ENCODE data around the gene TUBB1. TPM values are rescaled to one million over a fixed set of nuclear protein-coding genes. Genes with fewer than 3 reads are reported as not detected.

The TUBB1 gene
- polyA plus RNA-seq, 1 experiment = 0.01 TPM

DNA sequence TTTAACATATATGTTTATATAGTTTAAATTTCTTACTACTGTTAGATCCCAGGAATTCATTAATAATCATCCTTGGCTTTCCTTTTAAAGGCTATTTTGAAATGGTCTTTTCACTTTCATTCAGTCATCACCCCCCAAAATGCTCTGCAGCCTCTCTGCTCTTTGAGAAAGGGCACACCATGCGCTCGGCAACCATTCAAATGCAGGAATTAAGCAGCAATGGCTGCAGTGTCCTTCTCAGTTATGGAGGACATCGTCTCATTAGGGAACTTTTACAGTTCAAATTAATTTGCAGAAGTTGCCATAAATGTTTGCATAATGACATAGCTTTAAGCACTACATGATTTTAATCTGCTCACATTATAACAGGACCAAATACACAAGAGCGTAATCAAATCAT, 6.3 kb downstream of the TUBB1 start:
- CTCF ChIA-PET = no interaction called here
- H3K36me3 ChIP-seq (ENCODE audit: control insufficient read depth, insufficient read depth, low read length) = peaks cover 15% of the 10 kb centered on the region
- POLR2A ChIA-PET = no interaction called here

DNA sequence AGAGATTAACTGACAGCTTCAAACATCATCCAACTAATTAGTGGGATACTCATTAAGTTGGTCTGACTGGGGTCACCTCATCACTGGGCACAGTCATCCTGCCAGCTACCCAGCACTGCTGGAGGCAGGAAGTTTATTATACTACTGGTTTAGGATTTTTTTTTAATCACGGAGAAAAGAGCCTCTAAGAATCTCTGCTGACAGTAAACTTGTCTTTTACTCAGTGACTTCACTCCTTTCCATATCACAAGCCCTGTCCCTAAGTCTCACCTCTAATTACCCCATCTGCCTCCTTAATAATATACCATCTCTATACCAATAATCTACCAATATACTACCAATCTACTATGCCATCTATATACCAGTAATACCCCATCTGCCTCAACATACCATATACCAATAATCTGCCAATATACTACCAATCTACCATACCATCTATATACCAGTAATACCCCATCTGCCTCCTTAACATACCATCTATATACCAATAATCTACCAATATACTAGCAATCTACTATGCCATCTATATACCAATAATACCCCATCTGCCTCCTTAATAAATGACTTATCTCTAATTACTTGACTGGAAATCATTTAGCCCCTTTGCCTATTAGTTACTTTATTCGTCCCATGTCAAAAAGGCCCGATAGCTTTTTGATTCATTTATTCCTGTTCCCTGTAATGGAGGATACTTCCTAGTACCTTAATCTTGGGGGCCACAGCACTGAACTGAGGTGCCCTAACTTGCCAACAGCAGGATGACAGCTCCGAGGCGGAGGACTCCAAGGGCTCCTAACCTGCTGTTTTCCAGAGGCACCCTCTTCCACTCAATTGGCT, 7.9 kb downstream of the TUBB1 start:
- Histone ChIP-seq H3K4me3 (ENCODE audit: low read depth, low read length) (no peak overlapping the region), H3K27me3 (ENCODE audit: control insufficient read depth, insufficient read depth, low read length) (no peaks in the 10 kb centered on the region), H3K36me3 (ENCODE audit: control insufficient read depth, insufficient read depth, low read length) (peaks cover 15% of the 10 kb centered on the region)
- ChIA-PET CTCF (interaction anchor here (0.5 to 1.6 kb wide), 4 partner anchors 17 to 163 kb away, joined by 3 to 4 read pairs (median 3); no protein-coding TSS in a partner anchor), POLR2A (no interaction called here)
- TF ChIP-seq, protein P1, sequence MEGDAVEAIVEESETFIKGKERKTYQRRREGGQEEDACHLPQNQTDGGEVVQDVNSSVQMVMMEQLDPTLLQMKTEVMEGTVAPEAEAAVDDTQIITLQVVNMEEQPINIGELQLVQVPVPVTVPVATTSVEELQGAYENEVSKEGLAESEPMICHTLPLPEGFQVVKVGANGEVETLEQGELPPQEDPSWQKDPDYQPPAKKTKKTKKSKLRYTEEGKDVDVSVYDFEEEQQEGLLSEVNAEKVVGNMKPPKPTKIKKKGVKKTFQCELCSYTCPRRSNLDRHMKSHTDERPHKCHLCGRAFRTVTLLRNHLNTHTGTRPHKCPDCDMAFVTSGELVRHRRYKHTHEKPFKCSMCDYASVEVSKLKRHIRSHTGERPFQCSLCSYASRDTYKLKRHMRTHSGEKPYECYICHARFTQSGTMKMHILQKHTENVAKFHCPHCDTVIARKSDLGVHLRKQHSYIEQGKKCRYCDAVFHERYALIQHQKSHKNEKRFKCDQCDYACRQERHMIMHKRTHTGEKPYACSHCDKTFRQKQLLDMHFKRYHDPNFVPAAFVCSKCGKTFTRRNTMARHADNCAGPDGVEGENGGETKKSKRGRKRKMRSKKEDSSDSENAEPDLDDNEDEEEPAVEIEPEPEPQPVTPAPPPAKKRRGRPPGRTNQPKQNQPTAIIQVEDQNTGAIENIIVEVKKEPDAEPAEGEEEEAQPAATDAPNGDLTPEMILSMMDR (IDR thresholded peaks at IDR 0.05; ENCODE audit: insufficient read depth, low read depth, low read length) = no peak
- DNase-seq (ENCODE audit: low read depth) = no peak

More for the DNA sequence above, 6.3 kb downstream of the TUBB1 start:
- Histone ChIP-seq H3K4me3 (ENCODE audit: low read depth, low read length) (no peak overlapping the region), H3K27me3 (ENCODE audit: control insufficient read depth, insufficient read depth, low read length) (no peaks in the 10 kb centered on the region)
- TF ChIP-seq, protein P1 (IDR thresholded peaks at IDR 0.05; ENCODE audit: insufficient read depth, low read depth, low read length) = no peak
- DNase-seq (ENCODE audit: low read depth) = no peak

DNA sequence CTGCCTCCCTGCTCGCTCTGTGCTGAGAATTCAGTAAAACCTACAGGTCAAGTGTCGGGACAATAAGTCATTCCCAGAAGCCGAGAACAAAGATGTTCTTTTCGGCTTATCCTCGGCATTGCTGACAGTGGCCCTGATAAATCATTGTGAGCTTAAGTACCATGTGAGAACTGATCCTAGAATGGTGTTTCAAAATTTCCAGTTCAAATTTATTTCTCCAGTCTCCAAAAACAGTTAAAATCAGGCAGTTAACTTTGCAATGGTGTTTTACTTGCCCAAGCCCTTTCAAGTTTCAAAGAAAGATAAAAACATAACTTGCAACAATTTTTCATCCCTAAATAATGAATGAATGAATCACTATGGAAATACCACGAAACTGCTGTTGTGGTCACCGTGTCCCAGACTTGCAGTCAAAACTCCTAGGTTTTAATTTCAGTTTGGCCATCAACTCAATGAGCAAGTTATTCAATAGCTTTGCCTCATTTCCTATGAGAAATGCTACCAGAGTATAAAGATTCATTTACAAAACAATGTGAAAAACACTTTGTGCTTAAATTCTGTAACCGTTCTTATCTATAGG, 8.6 kb downstream of the TUBB1 start:
- Histone ChIP-seq H3K27me3 (ENCODE audit: control insufficient read depth, insufficient read depth, low read length) (no peaks in the 10 kb centered on the region), H3K4me3 (ENCODE audit: low read depth, low read length) (no peak overlapping the region), H3K36me3 (ENCODE audit: control insufficient read depth, insufficient read depth, low read length) (peaks cover 14% of the 10 kb centered on the region)
- ChIA-PET CTCF (interaction anchor here (1.2 to 1.6 kb wide), 3 partner anchors 17 to 194 kb away, joined by 3 to 4 read pairs (median 4); no protein-coding TSS in a partner anchor), POLR2A (no interaction called here)
- DNase-seq (ENCODE audit: low read depth) = no peak
- TF ChIP-seq, protein P1 (IDR thresholded peaks at IDR 0.05; ENCODE audit: insufficient read depth, low read depth, low read length) = no peak

DNA sequence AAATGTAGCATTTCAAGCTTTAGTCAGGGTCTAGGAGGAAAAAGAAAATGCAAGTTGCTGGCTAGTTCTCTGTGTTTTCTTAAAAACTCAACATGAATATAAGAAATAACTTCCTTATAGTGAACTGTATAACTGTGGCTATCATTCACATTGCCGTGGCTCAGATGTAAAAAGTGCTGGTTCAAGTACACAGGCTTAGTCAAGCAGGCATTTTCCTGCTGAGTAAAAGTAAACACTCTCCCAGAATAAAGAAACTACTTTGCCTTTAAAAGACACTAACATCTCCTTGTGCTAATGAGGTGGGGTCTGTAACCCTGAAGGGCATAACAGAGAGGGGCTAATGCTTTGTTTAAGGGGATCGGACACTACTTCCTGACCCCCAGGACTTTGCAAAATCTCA, 9.6 kb downstream of the TUBB1 start:
- Histone ChIP-seq H3K27me3 (ENCODE audit: control insufficient read depth, insufficient read depth, low read length) (no peaks in the 10 kb centered on the region), H3K4me3 (ENCODE audit: low read depth, low read length) (peak overlapping the region; percentile 18; the same call in 1 of the 2 replicates), H3K36me3 (ENCODE audit: control insufficient read depth, insufficient read depth, low read length) (peaks cover 12% of the 10 kb centered on the region)
- no peak for DNase-seq (ENCODE audit: low read depth)
- CTCF ChIA-PET = interaction anchor here (1.2 kb wide), 1 partner anchor 193 kb away, joined by 4 read pairs; no protein-coding TSS in a partner anchor
- POLR2A ChIA-PET = no interaction called here
- TF ChIP-seq, protein P1 (IDR thresholded peaks at IDR 0.05; ENCODE audit: insufficient read depth, low read depth, low read length) = no peak

DNA sequence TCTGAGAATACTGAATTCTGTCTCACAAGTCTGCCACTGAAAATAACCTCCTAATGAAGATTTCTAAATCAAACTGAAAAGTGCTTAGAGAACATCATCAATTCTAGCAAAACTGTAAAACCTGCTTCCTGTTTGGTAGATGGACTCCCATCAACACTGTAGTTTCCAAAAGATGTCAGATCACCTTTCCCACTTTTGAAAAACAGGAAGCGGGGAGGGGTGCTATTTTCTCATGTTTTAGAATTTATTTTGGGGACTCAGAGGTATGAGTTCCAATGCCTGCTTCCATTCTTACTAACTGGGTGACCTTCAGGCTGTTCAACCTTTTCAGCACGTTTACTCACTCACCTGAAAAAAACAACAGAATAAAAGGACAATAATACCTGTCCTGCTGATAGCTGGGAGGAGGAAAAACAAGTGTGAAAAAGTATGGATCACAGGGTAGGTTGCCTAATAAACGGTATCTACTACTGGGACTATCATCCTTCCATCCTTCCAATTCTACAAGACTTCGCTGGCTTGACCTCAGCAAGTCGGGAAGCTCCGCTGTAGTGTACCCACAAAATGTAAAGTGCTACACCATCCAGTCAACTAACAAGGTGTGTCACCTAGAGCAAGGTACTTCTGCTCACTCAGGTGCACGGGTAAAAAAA, 11.8 kb downstream of the TUBB1 start:
- H3K27me3 ChIP-seq (ENCODE audit: control insufficient read depth, insufficient read depth, low read length) = no peaks in the 10 kb centered on the region
- H3K36me3 ChIP-seq (ENCODE audit: control insufficient read depth, insufficient read depth, low read length) = peaks cover 2% of the 10 kb centered on the region
- H3K4me3 ChIP-seq (ENCODE audit: low read depth, low read length) = peak overlapping the region; percentile 75
- POLR2A ChIA-PET = interaction anchor here (0.5 kb wide), 1 partner anchor 575 kb away, joined by 3 read pairs; no protein-coding TSS in a partner anchor
- TF ChIP-seq, protein P1 (IDR thresholded peaks at IDR 0.05; ENCODE audit: insufficient read depth, low read depth, low read length) = no peak
- CTCF ChIA-PET = interaction anchor here (1.1 to 1.2 kb wide), 2 partner anchors 14 to 162 kb away, joined by 3 read pairs; no protein-coding TSS in a partner anchor
- DNase-seq (ENCODE audit: low read depth) = no peak
